ENCODE measurements around the gene SPSB2. TPM values are rescaled to one million over a fixed set of nuclear protein-coding genes. Genes with fewer than 3 reads are reported as not detected.
A peak's percentile ranks its signal among the peaks of the same experiment; 100 is the strongest.
"Not testable (repeated sequence)": the region's sequence is repeated elsewhere in the genome, so short reads cannot be mapped to it uniquely, and the experiment has no call there.

Gene SPSB2
- total and polyA plus RNA-seq, 7 experiments from 2014 or later: 5.1 to 20.2 (median 11.2) TPM

DNA sequence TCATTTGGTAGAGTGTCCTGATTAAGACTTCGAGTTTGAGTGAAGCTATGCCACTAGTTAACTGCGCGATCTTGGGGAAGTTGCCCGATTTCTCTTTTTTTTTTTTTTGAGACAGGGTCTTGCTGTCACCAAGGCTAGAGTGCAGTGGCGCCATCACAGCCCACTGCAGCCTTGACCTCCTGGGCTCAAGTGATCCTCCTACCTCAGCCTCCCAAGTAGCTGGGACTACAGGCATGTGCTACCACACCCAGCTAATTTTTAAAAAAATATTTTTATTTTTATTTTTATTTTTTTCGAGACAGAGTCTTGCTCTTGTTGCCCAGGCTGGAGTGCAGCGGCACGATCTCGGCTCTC, 889 bp upstream of the SPSB2 start:
- peaks cover 26 to 27% of the 10 kb centered on the region in 2 donors for H3K4me1 ChIP-seq (ENCODE audit: control insufficient read depth in 2 of 2, insufficient read depth in 2 of 2, low read length in 2 of 2)
- ChIA-PET CTCF (interaction anchor here (0.7 to 6.9 kb wide), 8 partner anchors 18 to 234 kb away, joined by 3 to 45 read pairs (median 12); partner anchors contain the start of genes C12orf57, C1RL, CDCA3 and RNU7-1), POLR2A (interaction anchor here (0.6 to 4.6 kb wide), 10 partner anchors 17 to 121 kb away, joined by 3 to 70 read pairs (median 23); partner anchors contain the start of genes C12orf57, CDCA3, ENO2 and LRRC23)
- H3K4me3 ChIP-seq (ENCODE audit: low read length): peak overlapping the region; percentile 98
- H3K9me3 Mint-ChIP-seq; H3K27me3 ChIP-seq (ENCODE audit: control insufficient read depth in 2 of 2, insufficient read depth in 2 of 2, low read length in 2 of 2); ATAC-seq; H3K9me3 ChIP-seq (ENCODE audit: control insufficient read depth in 2 of 3, low read length in 3 of 3); H3K27me3 Mint-ChIP-seq; DNase-seq: not testable (repeated sequence)
- peak overlapping the region; percentile 77 for H3K27ac ChIP-seq (ENCODE audit: low read depth, low read length)
- H3K4me3 Mint-ChIP-seq: peak overlapping the region; percentile 87 to 95 (median 91)
- intact Hi-C loops (cut with micrococcal nuclease): loop anchor here in 1 of 2 donors (5.0 kb wide), 2 partner anchors 382 to 1823 kb away; partner anchors contain the start of genes MRPL51, NCAPD2 and RIMKLB
- H3K36me3 Mint-ChIP-seq: peaks cover 0 to 39% (median 3%) of the 10 kb centered on the region in 5 donors
- H3K4me1 Mint-ChIP-seq: peaks cover 27 to 52% (median 40%) of the 10 kb centered on the region in 7 donors
- peak overlapping the region in 8 of 9 donors; percentile 78 to 92 (median 84) for H3K27ac Mint-ChIP-seq
- H3K36me3 ChIP-seq (ENCODE audit: control insufficient read depth in 2 of 3, insufficient read depth in 3 of 3, low read length in 3 of 3): peaks cover 3 to 27% (median 6%) of the 10 kb centered on the region in 3 experiments

DNA sequence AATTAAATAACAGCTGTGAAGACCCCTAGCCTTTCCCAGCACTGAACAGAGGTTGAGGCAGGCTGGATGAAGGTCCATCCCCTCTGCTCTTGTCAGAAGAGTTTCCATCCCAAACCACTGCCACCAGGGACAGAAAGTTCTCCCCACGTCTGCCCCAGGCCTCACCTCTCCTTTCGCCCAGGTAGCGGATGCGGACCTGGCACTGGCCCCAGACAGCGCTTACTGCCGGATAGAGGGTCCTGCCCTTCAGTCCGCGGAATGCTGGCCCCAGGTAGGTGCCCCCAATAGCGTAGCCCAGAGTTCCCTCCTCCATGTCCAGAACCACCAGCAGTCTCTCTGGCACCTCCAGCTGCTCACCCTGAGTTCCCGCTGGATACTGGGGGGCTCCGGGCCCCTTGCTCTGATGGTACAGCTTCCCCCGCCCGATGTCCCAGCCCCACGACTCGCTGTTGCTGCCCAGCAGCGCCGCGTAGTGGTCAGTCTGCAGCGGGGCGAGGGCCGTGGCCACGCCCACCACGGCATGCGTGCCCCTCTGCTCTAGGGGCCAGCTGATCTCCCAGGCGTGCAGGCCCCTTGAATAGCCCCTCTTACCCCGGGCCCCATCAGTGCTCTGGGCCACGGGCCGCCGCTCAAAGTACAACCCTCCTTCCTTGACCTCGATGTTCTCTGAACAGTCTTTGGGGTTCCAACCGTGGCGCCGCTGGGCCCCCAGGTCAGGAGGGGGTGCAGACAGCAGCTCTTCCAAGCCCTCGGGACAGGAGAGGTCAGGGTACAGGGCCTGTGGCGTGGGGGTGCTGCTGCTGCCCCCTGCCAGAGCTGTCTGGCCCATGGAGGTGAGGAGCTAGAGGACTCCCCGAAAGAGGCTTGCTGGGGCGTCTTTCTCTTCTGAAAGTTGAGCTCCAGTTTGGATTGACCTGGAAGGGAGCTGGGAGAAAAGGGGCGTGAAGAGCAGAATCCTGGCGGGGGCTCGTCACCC, 742 bp downstream of the SPSB2 start:
- H3K9me3 Mint-ChIP-seq: no peaks in the 10 kb centered on the region
- Histone ChIP-seq H3K36me3 (ENCODE audit: control insufficient read depth in 2 of 3, insufficient read depth in 3 of 3, low read length in 3 of 3) (peaks cover 3 to 32% (median 6%) of the 10 kb centered on the region in 3 experiments), H3K4me1 (ENCODE audit: control insufficient read depth in 2 of 2, insufficient read depth in 2 of 2, low read length in 2 of 2) (peaks cover 35 to 36% of the 10 kb centered on the region in 2 donors), H3K9me3 (ENCODE audit: control insufficient read depth in 2 of 3, low read length in 3 of 3) (no peaks in the 10 kb centered on the region), H3K27ac (ENCODE audit: low read depth, low read length) (peak overlapping the region; percentile 77), H3K27me3 (ENCODE audit: control insufficient read depth in 2 of 2, insufficient read depth in 2 of 2, low read length in 2 of 2) (no peaks in the 10 kb centered on the region), H3K4me3 (ENCODE audit: low read length) (peak overlapping the region; percentile 98)
- peak overlapping the region; percentile 87 to 95 (median 91) for H3K4me3 Mint-ChIP-seq
- DNase-seq (peak; percentile 66 to 92 (median 79)), ATAC-seq (peak; percentile 61)
- H3K4me1 Mint-ChIP-seq: peaks cover 37 to 62% (median 51%) of the 10 kb centered on the region in 7 donors
- H3K27me3 Mint-ChIP-seq: no peaks in the 10 kb centered on the region
- H3K27ac Mint-ChIP-seq: peak overlapping the region; percentile 74 to 94 (median 88)
- peaks cover 0 to 48% (median 3%) of the 10 kb centered on the region in 5 donors for H3K36me3 Mint-ChIP-seq
- ChIA-PET CTCF (interaction anchor here (0.6 to 6.9 kb wide), 34 partner anchors 9 to 241 kb away, joined by 3 to 45 read pairs (median 4); partner anchors contain the start of genes C12orf57, C1RL, CDCA3 and LRRC23), POLR2A (interaction anchor here (0.5 to 4.6 kb wide), 43 partner anchors 8 to 317 kb away, joined by 3 to 70 read pairs (median 4); partner anchors contain the start of genes C12orf57, CD4, CDCA3 and ENO2)
- intact Hi-C loops (cut with micrococcal nuclease): loop anchor here (1.0 to 5.0 kb wide), 21 partner anchors 19 to 1825 kb away; partner anchors contain the start of genes EMG1 (in 2 of the 2), ENO2 (in 2 of the 2), LPCAT3 (in 2 of the 2) and LRRC23 (in 2 of the 2)

DNA sequence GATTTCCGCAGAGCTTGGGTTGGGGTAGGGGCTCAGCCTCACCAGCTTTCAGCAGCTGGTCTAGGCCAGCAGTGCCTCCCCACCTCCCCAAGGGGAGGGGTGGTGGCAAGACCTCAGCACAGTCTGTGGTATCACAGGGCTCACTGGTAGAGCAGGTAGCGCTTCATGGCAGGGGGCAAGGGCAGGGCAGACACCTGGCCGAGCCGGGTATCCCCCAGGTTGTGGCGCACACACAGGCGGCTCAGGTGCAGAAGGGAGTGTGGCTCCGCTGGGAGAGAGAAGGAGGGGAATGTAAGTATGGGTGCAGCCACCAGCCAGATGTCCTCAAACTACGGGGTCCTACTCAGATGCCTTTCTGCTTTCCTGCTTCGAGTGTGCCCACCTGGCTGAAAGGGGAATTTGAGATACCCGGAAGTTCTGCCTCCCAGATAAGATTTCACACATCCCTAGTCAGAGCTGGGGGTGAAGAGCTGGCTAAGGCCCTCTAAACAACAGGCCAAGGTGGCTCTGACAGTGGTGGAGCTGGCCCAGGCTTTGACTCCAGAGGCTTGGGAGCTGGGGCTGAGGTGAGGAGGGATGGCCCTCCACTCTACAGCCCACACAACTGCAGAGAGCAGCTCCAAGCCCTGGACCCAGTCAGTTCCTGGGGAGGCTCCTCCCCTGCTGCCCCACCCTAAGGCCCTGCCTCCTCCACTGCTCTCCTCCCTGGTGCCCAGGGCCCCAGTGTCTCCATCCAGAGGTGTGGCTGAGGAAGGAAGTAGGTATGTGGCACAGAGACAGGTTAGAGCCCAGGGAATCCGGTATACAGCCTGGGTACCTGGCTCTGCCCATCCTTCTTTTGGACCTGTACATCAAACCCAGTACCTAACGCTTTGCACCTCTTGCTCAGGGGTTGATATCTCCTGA, 1.8 kb downstream of the SPSB2 start:
- Mint-ChIP-seq H3K4me3 (peak overlapping the region; percentile 87 to 95 (median 91)), H3K27me3 (no peaks in the 10 kb centered on the region), H3K36me3 (peaks cover 0 to 45% (median 3%) of the 10 kb centered on the region in 5 donors), H3K4me1 (peaks cover 37 to 62% (median 53%) of the 10 kb centered on the region in 7 donors), H3K9me3 (no peaks in the 10 kb centered on the region), H3K27ac (peak overlapping the region; percentile 74 to 94 (median 88))
- Histone ChIP-seq H3K27ac (ENCODE audit: low read depth, low read length) (peak overlapping the region; percentile 77), H3K27me3 (ENCODE audit: control insufficient read depth in 2 of 2, insufficient read depth in 2 of 2, low read length in 2 of 2) (no peaks in the 10 kb centered on the region), H3K36me3 (ENCODE audit: control insufficient read depth in 2 of 3, insufficient read depth in 3 of 3, low read length in 3 of 3) (peaks cover 3 to 32% (median 6%) of the 10 kb centered on the region in 3 experiments), H3K4me3 (ENCODE audit: low read length) (peak overlapping the region; percentile 98), H3K4me1 (ENCODE audit: control insufficient read depth in 2 of 2, insufficient read depth in 2 of 2, low read length in 2 of 2) (peaks cover 39 to 42% of the 10 kb centered on the region in 2 donors), H3K9me3 (ENCODE audit: control insufficient read depth in 2 of 3, low read length in 3 of 3) (no peaks in the 10 kb centered on the region)
- ChIA-PET CTCF (interaction anchor here (0.6 to 6.9 kb wide), 12 partner anchors 8 to 237 kb away, joined by 3 to 45 read pairs (median 12); partner anchors contain the start of genes C1RL, CDCA3 and USP5), POLR2A (interaction anchor here (0.5 to 4.6 kb wide), 10 partner anchors 17 to 148 kb away, joined by 3 to 70 read pairs (median 10); partner anchors contain the start of genes C12orf57, CDCA3, LPCAT3 and MLF2)
- ATAC-seq: no peak
- peak in 1 of 9 donors; percentile 58 for DNase-seq
- intact Hi-C loops (cut with micrococcal nuclease): loop anchor here in 1 of 2 donors (5.0 kb wide), 2 partner anchors 379 to 1826 kb away; partner anchors contain the start of genes MRPL51, NCAPD2 and RIMKLB

DNA sequence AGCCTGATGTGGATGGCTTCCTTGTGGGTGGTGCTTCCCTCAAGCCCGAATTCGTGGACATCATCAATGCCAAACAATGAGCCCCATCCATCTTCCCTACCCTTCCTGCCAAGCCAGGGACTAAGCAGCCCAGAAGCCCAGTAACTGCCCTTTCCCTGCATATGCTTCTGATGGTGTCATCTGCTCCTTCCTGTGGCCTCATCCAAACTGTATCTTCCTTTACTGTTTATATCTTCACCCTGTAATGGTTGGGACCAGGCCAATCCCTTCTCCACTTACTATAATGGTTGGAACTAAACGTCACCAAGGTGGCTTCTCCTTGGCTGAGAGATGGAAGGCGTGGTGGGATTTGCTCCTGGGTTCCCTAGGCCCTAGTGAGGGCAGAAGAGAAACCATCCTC, 2.8 kb downstream of the SPSB2 start:
- not testable (repeated sequence) for H3K9me3 ChIP-seq (ENCODE audit: control insufficient read depth in 2 of 3, low read length in 3 of 3); H3K27me3 ChIP-seq (ENCODE audit: control insufficient read depth in 2 of 2, insufficient read depth in 2 of 2, low read length in 2 of 2); H3K4me3 ChIP-seq (ENCODE audit: low read length); DNase-seq; H3K9me3 Mint-ChIP-seq; ATAC-seq; H3K27me3 Mint-ChIP-seq
- peaks cover 36 to 62% (median 53%) of the 10 kb centered on the region in 7 donors for H3K4me1 Mint-ChIP-seq
- Histone ChIP-seq H3K36me3 (ENCODE audit: control insufficient read depth in 2 of 3, insufficient read depth in 3 of 3, low read length in 3 of 3) (peaks cover 3 to 33% (median 6%) of the 10 kb centered on the region in 3 experiments), H3K27ac (ENCODE audit: low read depth, low read length) (peak overlapping the region; percentile 77), H3K4me1 (ENCODE audit: control insufficient read depth in 2 of 2, insufficient read depth in 2 of 2, low read length in 2 of 2) (peaks cover 39 to 42% of the 10 kb centered on the region in 2 donors)
- ChIA-PET CTCF (interaction anchor here (0.5 to 6.9 kb wide), 12 partner anchors 15 to 238 kb away, joined by 3 to 45 read pairs (median 5); partner anchors contain the start of genes C12orf57, C1RL, CDCA3 and RNU7-1), POLR2A (interaction anchor here (0.6 to 4.4 kb wide), 5 partner anchors 9 to 75 kb away, joined by 3 to 46 read pairs (median 4); partner anchors contain the start of genes C12orf57, RNU7-1 and USP5)
- H3K4me3 Mint-ChIP-seq: peak overlapping the region in 8 of 10 donors; percentile 14 to 95 (median 60)
- intact Hi-C loops (cut with micrococcal nuclease): loop anchor here in 1 of 2 donors (5.0 kb wide), 2 partner anchors 378 to 1827 kb away; partner anchors contain the start of genes MRPL51, NCAPD2 and RIMKLB
- H3K27ac Mint-ChIP-seq: peak overlapping the region in 8 of 9 donors; percentile 40 to 94 (median 66)
- H3K36me3 Mint-ChIP-seq: peaks cover 0 to 49% (median 5%) of the 10 kb centered on the region in 5 donors

All from naive thymus-derived CD4-positive, alpha-beta T cell (primary cell).